Tongue (tissue), 2 donors: ENCODE results near the gene LAMTOR1. TPM values are rescaled to one million over a fixed set of nuclear protein-coding genes. Genes with fewer than 3 reads are reported as not detected.

Experiments used
- DNase-seq: peaks from one replicate; pipeline ENCODE4 v3.0.0-alpha.2; 2015
- total RNA-seq: library from RNA; depleted of rRNA; stranded (reverse); fragments of >200 nt; gene quantifications from one replicate; pipeline ENCODE4 v1.2.3, GENCODE V29; 2014

Gene LAMTOR1
- total RNA-seq, 1 donor from 2014 or later = 40.7 TPM

DNA sequence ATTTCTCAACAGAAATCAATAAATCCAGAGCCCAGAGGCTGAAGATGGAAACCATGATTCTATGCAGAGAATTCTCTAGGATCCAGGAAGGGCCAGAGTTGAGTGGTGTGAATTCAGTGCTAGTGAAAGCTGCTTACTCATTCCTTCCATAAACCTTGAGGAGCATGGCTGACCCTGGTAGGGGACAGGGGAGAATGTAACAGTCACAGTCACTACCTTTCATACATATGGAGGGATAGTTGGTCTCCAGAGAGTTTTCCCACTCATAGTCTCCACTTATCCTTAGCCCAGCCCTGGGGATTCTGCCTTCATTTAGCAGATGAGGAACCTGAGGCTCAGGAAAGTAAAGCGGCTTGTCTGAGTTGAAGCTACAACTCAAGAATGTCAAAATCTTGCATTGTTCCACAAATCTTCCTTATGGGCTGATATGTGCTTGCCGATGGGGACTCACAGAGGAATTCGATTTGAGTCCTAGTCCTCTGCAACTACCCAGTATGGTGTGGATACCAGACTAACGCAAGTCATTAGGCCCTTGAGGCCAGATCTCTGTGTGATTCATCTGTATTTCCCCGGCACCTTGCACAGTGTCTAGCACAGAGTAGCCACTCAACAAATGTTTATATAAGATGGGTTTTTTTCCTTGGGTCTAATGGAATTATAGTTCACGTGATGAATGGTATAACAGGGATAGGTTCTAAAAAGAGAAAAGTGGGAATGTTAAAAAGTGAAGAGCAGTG, 13.1 kb upstream of the LAMTOR1 start:
- DNase-seq = no peak

DNA sequence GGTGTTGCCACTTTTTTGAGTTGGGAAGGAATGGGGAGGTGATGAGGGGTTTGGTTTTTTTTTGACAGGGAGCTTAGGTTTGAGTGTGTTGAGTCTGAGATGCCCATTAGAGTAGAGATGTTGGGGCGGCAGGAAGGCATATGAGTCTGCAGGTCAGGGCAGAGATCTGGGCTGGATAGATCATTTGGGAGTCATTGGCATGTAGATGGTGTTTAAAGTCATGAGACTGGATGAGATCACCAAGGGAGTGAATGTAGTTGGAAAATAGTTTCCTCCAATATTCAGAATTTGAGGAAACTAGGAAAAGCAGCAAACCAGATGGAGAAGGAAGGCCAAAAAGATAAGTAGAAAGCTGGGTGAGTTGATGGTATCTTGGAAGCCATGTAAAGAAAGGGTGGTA, 11.5 kb upstream of the LAMTOR1 start:
- DNase-seq = no peak

DNA sequence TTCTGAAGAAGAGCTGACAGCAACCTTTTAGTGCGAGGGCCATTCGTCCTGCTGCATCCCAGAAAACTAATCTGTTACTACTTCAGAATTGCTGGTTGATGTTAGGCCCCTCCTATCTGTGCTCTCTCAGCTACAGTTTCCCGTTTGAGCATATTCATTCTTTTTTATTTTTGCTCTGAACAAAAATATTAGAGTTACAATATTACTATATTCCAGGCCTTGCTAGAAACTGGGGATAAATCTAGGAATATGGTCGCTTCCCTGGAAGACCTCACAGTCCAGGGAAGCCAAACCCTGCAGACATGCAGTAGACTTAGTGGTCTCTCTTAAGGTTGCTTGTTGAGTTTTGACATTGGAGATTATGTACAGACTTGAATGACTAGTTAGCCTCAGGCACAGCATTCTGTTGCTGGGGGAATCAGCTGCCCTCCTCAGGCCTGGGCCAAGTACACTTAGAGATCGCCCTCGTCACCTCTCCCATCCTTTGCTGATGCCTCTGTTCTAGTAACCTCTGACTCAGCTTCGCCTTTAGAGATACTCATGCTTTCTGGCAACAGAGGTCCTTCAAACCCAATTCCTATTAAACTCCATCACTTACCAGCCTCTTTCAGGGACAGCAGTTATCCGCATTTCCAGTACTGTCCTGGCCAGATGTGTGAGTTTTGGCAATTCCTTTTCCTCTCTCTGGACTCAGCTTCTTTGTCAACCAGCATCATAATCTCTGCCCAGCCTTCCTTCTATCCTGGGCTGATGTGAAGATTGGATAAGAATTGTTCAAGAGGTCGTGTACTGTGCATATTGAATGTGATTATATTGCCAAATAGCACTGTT, 10.1 kb upstream of the LAMTOR1 start:
- DNase-seq = no peak

DNA sequence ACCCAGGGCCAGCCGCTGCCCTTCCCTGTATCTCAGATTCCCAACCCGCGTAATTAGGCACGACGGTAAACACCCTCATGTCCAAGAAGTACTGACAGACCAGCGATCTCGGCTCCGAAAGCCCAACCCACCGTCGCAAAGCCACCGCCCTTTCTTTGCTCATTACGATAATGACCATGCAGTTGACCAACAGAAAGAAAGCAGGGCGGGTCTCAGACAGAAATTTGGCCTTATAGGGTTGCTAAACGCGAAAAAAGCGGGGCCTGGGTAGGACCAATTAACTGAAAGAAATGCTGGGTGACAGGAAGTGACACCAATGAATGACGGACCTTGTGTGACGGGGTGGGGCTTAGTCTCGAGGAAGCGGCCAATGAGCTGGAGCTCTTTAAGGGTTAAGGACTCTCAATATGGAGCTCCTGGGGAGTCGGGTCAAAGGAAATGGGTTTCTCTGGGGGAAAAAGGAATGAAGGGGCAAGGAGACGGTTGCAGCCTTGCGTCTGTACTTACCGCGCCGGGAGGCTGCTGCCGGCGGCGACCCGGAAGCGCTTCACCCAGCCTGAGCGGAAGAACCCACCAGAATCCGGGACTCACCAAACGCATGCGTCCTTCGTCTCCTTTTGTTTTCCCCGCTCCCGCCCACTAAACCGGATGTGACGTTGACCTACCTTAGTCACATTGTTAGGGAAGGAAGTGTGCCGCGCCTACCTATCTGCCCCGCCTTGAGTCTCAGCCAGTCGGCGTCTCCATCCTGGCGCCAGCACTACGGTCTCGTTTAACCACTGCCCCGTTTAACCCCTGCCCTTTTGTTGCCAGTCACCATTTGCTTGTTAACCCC, 9.3 kb upstream of the LAMTOR1 start, which contains the start of gene ANAPC15:
Gene ANAPC15, minus strand, starts transcription at position 553 of the 835 bp plus-strand sequence. CDS start 1,419 bp downstream, outside the sequence.
- DNase-seq = peak; percentile 100

DNA sequence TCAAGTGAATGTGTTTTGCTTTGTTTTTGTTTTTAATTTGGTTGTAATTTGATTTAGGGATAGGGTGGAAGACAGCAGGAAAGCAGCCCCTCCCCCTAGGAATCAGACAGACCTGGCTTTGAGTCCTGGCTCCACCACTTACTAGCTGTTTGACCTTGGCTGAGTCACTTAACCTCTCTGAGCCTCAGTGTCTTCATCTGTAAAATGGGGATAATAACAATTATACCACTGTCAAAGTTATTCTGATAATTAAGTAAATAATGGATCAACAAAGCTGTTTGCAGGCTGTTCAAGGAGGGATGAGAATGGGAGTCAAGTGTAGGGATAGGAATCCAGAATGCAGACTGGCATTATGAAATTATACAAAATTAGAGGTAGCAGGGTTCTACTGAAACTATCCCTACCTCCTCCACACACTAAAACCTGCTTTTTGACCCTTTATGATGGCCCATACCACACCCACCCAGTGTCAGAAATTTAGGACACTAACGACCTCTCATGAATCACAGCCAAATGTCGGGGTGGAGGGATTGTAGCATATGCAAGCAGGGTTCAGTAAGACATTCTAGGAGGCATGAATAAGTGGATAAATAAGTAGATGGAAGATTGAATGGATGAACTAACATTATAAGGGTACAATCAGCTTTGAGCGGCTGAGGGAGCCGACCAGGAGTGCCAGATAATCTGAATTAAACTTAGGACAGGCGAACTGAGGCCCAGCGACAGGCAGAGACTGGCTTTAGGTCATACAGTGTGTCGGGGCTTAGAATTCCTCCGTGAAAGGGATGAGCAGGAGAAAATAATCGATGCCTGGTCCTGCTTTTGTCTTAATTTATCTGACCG, 8.4 kb upstream of the LAMTOR1 start:
- DNase-seq = peak; percentile 7

DNA sequence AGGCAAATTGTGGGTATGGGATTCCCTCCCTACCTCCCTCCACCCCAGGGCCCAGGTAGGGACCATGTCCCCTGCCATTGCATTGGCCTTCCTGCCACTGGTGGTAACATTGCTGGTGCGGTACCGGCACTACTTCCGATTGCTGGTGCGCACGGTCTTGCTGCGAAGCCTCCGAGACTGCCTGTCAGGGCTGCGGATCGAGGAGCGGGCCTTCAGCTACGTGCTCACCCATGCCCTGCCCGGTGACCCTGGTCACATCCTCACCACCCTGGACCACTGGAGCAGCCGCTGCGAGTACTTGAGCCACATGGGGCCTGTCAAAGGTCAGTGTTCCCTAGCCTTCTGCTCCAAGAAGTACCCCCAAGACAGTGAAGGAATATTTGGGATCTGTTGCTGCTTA, 2.8 kb upstream of the LAMTOR1 start, which contains the start of gene TOMT:
Gene TOMT, plus strand, starts transcription at position 37 of the 400 bp plus-strand sequence. Its CDS starts 28 bp downstream, at position 65.
- DNase-seq = no peak

DNA sequence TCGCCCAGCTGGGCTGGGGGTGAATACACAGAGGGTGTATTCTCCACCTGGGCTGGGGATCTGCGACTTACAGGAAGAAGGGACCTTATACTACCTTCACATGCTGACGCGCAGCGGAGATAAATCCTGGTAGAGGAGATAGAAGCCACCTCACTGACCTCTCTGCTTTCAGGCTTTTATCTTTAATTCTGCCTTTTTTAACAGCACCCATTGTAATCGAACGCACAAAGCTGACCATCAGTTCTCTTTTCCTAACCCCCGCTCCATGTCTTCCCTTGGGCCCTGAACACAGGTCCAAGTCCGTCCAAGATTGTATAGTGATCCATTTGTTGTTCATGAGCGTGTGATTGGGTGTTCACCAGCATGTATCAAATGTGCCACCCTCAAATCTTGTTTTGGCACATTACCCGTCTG, 664 bp upstream of the LAMTOR1 start:
- no peak for DNase-seq

DNA sequence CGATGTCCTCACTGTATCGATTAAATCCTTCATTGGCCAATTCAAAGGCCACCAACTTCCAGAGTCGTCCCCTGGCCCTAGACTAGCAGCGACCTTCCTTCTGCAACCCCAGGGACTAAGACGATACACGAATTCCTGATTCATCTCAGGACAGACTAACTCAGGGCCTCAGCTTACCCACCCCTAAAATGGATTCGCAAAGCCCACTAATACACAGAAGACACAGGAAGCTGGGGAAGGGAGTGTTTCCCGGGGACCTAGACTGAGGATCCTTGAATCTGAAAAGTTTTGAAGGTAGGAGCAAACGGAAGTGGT, 509 bp downstream of the LAMTOR1 start:
- DNase-seq = no peak

DNA sequence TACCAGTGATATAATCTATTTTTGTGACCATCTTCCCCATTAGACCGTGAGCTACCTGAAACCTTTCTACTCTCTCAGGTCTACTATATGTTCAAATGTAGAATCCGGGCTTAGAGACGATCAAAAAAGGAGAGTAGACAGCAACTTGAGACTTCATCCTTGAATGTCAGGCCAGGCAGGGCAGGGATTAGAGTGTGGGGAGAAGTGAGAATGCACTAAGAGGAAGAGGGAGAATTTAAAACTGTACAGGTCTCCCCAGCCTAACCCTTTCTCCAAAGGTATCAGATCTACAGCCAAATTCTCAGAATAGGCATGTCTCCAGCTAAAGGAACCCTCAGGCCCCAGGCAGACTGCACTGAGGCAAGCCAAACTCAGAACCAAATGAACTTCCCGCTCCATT, 935 bp downstream of the LAMTOR1 start:
- no peak for DNase-seq

DNA sequence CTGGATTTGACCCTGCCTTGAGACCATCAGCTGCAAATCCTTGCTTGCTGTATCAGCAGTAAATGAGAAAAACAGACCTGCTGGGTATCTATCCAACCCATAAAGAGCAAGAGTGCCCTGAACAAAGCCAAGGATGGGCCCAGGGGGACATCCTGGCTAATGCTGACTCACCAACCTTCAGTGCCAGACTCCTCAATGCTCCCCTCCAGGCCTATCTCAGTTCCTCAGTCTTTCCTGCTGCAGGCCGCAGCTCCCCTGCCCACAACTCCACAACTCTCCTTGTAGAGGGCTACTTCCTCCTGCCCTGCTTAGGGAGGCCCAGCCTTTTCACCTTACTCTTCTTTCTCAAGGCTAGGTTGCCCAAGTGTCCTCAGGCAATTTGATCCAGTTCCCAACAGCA, 2.6 kb downstream of the LAMTOR1 start:
- no peak for DNase-seq

DNA sequence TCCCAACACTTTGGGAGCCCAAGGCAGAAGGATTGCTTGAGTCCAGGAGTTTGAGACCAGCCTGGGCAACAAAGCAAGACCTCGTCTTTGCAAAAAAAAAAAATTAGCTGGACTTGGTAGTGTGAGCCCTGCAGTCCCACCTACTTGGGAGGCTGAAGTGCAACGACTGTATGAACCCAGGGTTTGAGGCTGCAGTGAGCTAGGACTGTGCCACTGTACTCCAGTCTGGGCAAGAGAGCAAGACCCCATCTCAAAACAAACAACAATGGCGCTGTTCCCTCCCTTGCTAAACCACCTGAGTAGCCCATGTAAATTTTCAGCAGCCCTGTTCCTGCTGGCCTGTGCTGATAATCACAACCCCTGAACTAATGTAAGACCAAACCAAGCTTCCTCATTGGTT, 3.1 kb downstream of the LAMTOR1 start:
- DNase-seq = no peak

DNA sequence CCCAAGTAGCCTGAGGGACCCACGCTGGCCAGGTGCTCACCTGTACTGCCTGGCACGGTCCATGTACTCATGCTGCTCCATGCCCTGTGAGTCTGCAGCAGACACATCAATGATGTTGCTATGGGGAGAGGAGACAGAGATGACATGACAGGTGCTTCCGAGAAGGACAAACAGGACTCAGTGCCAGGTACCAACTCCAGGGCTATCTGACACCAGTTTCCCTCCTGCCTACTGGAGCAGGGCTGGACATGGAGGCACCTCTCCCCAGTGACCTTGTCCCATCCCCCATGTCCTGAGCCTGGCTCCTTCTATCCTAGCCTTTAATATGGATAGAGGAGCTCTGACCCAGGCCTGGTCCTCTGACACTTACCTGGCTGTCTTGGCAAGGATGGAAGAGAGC, 4.4 kb downstream of the LAMTOR1 start:
- DNase-seq = no peak

DNA sequence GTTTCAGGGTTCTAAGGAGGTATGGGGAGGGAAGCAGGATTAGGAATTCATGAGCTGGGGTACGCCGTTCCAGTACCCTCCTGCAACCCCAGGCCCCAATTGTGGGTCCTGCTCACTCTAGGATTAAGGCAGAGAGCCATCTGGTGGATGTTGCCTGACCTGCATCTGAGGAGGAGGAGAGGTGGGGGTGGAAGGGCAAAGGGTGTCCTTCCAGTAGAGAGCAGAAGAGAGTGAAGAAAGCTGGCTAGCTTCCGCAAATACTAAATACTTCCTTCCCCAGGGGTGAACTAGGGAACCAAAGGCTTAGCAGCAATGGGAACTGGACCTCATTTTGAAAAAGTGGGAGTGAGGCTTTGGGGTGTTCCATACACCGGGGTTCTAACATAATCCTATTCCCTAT, 11.8 kb downstream of the LAMTOR1 start:
- peak; percentile 78 for DNase-seq

DNA sequence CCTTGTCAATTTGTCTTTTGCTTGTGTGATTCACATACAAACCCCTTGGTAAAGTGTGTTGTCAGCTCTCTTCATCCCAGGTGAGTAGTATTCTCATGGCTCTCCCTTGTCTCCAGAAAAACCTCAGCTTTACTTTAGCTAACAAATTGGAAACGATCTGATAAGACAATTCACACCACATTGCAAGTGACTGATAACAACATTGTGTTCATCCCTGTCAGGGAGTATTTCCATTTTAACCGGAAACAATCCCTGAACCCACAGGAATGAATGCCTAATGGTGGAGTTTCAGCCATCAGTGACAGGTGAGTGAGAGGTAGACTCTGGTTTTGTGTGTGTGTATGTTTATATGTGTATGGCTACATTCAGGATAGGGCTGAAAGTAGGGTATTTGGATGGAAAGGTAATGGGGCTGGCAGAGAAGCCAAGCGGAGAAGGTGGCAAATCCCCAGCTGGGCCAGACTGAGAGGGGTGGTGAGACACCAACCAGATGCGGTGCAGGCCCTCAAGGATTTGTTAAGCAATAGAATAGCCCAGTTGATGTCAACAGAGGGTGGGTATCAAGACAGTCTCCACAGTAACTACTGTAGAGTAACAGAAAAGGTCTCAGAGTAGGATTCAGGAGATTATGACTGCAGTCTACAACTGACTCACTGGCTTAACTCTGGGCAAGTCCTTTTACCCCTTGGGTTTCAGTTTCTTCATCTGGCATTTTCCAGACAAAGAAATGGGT, 14.9 kb downstream of the LAMTOR1 start:
- no peak for DNase-seq

DNA sequence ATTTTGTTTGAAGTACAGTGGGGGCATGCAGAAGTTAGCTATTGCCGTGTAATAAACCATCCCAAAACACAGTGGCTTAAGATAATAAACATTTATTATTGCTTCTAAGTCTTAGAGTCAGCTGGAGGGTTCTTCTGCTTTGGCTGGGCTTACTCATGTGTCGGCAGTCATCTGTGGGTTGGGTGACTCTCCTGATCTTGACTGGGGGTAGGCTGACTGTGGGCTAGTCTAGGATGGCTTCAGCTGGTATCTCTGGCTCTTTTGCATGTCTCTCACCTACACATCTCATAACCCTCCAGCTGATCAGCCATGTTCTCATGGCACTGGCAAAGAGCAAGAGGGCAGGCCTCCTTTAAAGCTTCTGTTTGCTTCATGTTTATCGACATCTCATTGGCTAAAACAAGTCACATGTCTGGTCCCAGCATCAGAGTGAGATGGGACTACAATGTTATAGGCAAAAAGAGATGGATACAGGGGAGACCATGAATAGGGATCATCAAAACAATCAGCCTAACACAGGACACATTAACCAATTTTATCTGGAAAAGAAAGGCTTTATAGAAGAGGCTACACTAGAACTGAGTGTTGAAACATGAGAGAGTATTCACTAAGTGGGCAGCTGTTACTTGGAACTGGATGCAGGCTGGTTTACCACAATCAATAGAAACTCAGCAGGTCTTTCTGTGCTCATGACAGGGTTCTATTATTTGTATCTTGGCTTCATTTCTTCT, 17.3 kb downstream of the LAMTOR1 start:
- peak; percentile 45 for DNase-seq

DNA sequence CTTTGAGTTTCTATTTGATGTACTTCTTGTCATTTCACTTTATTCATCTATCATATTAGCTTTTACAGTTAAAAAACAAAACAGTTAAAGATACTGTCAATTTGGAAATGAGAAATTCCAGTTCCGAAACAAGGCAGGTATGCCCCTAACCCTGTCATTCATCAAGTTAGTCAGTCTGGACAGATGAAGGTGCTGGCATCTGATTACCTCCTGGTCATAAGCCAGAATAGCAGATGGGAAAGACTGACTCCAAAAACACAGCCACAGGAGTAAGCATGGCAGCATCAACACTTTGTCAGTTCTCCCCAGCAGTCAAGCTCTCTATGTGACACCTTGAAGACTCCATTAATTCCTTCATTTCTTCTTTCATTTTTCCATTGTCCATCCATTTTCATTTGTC, 18.1 kb downstream of the LAMTOR1 start:
- no peak for DNase-seq

DNA sequence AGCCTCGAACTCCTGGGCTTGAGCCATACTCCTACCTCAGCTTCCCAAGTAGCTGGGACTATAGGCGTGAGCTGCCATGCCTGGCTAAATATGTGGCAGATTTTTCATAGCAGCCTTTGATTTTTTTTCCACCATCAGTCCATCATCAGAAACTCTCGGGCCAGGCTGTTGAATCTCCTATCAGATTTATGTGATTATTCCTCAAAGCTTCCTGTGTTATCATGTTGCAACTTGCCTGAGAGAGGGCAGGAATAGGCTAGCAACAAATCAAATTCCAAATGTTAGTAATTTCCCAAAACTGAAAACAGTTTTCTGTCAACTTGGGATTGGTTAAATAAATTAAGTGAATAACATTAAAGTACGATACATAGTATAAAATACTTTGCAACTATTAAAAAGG, 19.0 kb downstream of the LAMTOR1 start:
- no peak for DNase-seq

DNA sequence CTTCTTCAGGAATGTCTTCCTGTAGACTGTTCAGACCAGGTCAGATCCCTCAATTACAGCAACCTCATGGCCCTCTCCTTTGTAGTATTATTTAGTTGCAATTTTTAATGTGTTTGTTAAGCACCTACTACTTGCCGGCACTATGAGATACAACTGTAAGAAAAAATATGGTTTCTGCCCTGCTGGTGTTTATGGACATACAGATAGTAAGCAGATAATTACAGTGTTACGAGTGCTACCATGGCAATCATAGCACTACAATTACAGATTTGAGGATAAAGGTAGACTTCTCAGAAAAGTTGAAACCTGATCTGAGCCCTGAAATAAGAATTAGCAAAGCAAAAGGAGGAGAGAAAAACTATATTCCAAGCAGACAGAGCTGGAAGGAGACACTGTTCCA, 19.7 kb downstream of the LAMTOR1 start:
- DNase-seq = no peak

DNA sequence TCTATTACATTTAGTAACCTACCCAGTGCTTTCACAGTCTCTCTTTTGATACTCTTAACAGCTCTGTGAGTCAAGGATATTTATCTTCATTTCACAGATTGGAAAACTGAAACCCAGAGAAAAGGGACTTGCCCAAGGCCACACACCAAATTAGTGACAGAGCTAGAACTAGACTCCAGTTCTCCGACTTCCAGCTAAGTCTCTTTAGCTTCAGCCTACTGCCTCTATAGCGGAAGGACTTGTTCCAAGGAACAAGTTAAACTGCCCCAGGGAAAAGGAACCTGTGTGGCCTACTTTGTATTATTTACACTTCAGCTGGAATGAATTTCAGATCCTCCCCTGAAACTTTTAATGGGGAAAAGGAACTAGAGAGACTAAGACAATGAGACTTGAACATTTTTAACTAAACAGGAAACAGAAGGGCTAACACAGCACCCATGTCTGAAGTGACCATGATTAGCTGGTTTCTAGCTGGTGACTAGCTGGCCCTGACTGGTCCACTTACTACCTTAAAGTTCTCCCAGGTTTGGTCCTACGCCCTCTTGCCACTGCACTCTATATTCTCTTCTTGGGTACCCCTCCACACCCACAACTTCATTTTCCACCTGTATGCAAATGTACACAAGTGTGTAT, 21.2 kb downstream of the LAMTOR1 start:
- no peak for DNase-seq

DNA sequence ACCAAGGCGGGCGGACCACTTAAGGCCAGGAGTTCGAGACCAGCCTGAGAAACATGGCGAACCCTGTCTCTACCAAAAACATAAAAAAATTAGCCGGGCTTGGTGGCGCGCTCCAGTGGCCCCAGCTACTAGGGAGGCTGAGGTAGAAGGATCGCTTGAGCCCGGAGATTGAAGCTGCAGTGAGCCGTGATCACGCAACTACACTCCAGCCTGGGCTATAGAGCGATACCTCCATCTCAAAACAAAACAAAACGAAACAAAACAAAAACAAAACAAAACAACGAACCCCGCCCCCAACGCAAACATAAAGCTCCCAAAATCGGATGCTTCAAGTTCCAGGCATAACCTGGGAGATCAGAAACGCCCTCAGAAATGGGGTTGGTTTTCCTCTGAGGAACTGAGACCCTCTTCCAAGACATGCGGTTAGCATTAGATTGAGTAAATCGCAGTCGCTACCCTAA, 21.9 kb downstream of the LAMTOR1 start:
- DNase-seq = no peak
